Stimulated activated naive B cell treated with anti-CD40 and anti-IgM and Interleukin-4, amounts not matched to agents 10 μg/mL and 1 μg/mL and 100 μg/mL, for 72 hours (primary cell): ENCODE measurements around the gene GOLGA2.

Source experiments
- ATAC-seq, 2 donors: fragments of 150-1000 bp; cut with Tn5 transposase; replicated peaks; 2 replicates each; pipeline ENCODE4 v1.10.0; 2021; ENCODE audit warnings: moderate library complexity in 1 of 2
- DNase-seq: peaks from one replicate; pipeline ENCODE4 v3.0.0; 2021
- H3K27ac Mint-ChIP-seq: one replicate; pipeline ENCODE4 v1.8.0; 2022; ENCODE audit warnings: mild to moderate bottlenecking, mixed read lengths
- H3K27me3 Mint-ChIP-seq, 2 donors: one replicate each; pipeline ENCODE4 v1.8.0; 2022; ENCODE audit warnings: mixed read lengths in 2 of 2
- H3K36me3 Mint-ChIP-seq, 2 donors: one replicate each; pipeline ENCODE4 v1.8.0; 2022; ENCODE audit warnings: mixed read lengths in 2 of 2, mild to moderate bottlenecking in 1 of 2
- H3K4me1 Mint-ChIP-seq, 2 donors: one replicate each; pipeline ENCODE4 v1.8.0; 2022; ENCODE audit warnings: mixed read lengths in 2 of 2, mild to moderate bottlenecking in 1 of 2
- H3K4me3 Mint-ChIP-seq, 2 donors: one replicate each; pipeline ENCODE4 v1.8.0; 2022; ENCODE audit warnings: mild to moderate bottlenecking in 2 of 2, mixed read lengths in 2 of 2, moderate library complexity in 1 of 2
- H3K9me3 Mint-ChIP-seq, 2 donors: one replicate each; pipeline ENCODE4 v1.8.0; 2022; ENCODE audit warnings: mixed read lengths in 2 of 2, mild to moderate bottlenecking in 1 of 2

The GOLGA2 gene

GRCh38 chr9:128226412-128226801 lies 49.4 kb downstream of the GOLGA2 start:
- Mint-ChIP-seq H3K9me3 (no peaks in the 10 kb centered on the region), H3K4me1 (no peaks in the 10 kb centered on the region), H3K4me3 (no peak overlapping the region), H3K27me3 (peaks cover 0 to 16% of the 10 kb centered on the region in 2 donors), H3K36me3 (no peaks in the 10 kb centered on the region), H3K27ac (no peak overlapping the region)
- ATAC-seq = no peak
- DNase-seq = no peak

GRCh38 chr9:128225770-128226411 lies 49.9 kb downstream of the GOLGA2 start:
- Mint-ChIP-seq H3K27me3 (peaks cover 0 to 16% of the 10 kb centered on the region in 2 donors), H3K36me3 (no peaks in the 10 kb centered on the region), H3K27ac (no peak overlapping the region), H3K4me1 (no peaks in the 10 kb centered on the region), H3K9me3 (no peaks in the 10 kb centered on the region), H3K4me3 (no peak overlapping the region)
- DNase-seq (no peak), ATAC-seq (no peak)

GRCh38 chr9:128224877-128225276 lies 50.9 kb downstream of the GOLGA2 start:
- ATAC-seq (no peak), DNase-seq (no peak)
- H3K4me1 Mint-ChIP-seq = no peaks in the 10 kb centered on the region
- no peak overlapping the region for H3K27ac Mint-ChIP-seq
- no peaks in the 10 kb centered on the region for H3K9me3 Mint-ChIP-seq
- H3K27me3 Mint-ChIP-seq = peaks cover 0 to 16% of the 10 kb centered on the region in 2 donors
- no peak overlapping the region for H3K4me3 Mint-ChIP-seq
- no peaks in the 10 kb centered on the region for H3K36me3 Mint-ChIP-seq

- Mint-ChIP-seq H3K9me3 (no peaks in the 10 kb centered on the region), H3K27me3 (peaks cover 0 to 16% of the 10 kb centered on the region in 2 donors), H3K4me1 (peaks cover 6 to 11% of the 10 kb centered on the region in 2 donors), H3K27ac (no peak overlapping the region), H3K36me3 (no peaks in the 10 kb centered on the region), H3K4me3 (no peak overlapping the region)
- DNase-seq (no peak), ATAC-seq (no peak)
Measured at GRCh38 chr9:128222880-128223670, 52.7 kb downstream of the GOLGA2 start.

GRCh38 chr9:128222026-128222425 lies 53.8 kb downstream of the GOLGA2 start:
- Mint-ChIP-seq H3K27ac (no peak overlapping the region), H3K4me3 (no peak overlapping the region), H3K4me1 (peaks cover 6 to 13% of the 10 kb centered on the region in 2 donors), H3K36me3 (no peaks in the 10 kb centered on the region), H3K9me3 (no peaks in the 10 kb centered on the region), H3K27me3 (peaks cover 0 to 16% of the 10 kb centered on the region in 2 donors)
- ATAC-seq = no peak
- no peak for DNase-seq

- Mint-ChIP-seq H3K9me3 (no peaks in the 10 kb centered on the region), H3K27ac (no peak overlapping the region), H3K27me3 (peaks cover 0 to 2% of the 10 kb centered on the region in 2 donors), H3K4me1 (peaks cover 9 to 13% of the 10 kb centered on the region in 2 donors), H3K36me3 (no peaks in the 10 kb centered on the region), H3K4me3 (no peak overlapping the region)
- DNase-seq = no peak
- ATAC-seq = no peak
Measured at GRCh38 chr9:128219831-128220230, 56.0 kb downstream of the GOLGA2 start.

- H3K4me1 Mint-ChIP-seq = peaks cover 9 to 13% of the 10 kb centered on the region in 2 donors
Measured at GRCh38 chr9:128218518-128219389, 57.1 kb downstream of the GOLGA2 start.

GRCh38 chr9:128218172-128218517 lies 57.7 kb downstream of the GOLGA2 start:
- H3K9me3 Mint-ChIP-seq = no peaks in the 10 kb centered on the region
- no peak for DNase-seq
- H3K36me3 Mint-ChIP-seq = no peaks in the 10 kb centered on the region
- ATAC-seq = no peak
- peaks cover 8 to 10% of the 10 kb centered on the region in 2 donors for H3K27me3 Mint-ChIP-seq
- H3K4me3 Mint-ChIP-seq = peak overlapping the region; percentile 75 to 80
- H3K4me1 Mint-ChIP-seq = peaks cover 9 to 13% of the 10 kb centered on the region in 2 donors
- peak overlapping the region; percentile 66 for H3K27ac Mint-ChIP-seq

More at GRCh38 chr9:128218518-128219389, 57.1 kb downstream of the GOLGA2 start:
- peak; percentile 91 for DNase-seq
- H3K4me3 Mint-ChIP-seq = peak overlapping the region; percentile 75 to 80
- H3K27ac Mint-ChIP-seq = peak overlapping the region; percentile 66
- ATAC-seq = peak; percentile 96 to 97
- no peaks in the 10 kb centered on the region for H3K36me3 Mint-ChIP-seq
- peaks cover 4% of the 10 kb centered on the region in 2 donors for H3K27me3 Mint-ChIP-seq
- no peaks in the 10 kb centered on the region for H3K9me3 Mint-ChIP-seq

GRCh38 chr9:128216781-128217553 lies 58.8 kb downstream of the GOLGA2 start:
- no peaks in the 10 kb centered on the region for H3K9me3 Mint-ChIP-seq
- H3K27ac Mint-ChIP-seq = no peak overlapping the region
- ATAC-seq (no peak), DNase-seq (no peak)
- peaks cover 13 to 18% of the 10 kb centered on the region in 2 donors for H3K27me3 Mint-ChIP-seq
- peak overlapping the region in 1 of 2 donors; percentile 21 for H3K4me3 Mint-ChIP-seq
- peaks cover 9 to 13% of the 10 kb centered on the region in 2 donors for H3K4me1 Mint-ChIP-seq
- H3K36me3 Mint-ChIP-seq = no peaks in the 10 kb centered on the region

GRCh38 chr9:128215491-128216409 lies 60.1 kb downstream of the GOLGA2 start:
- no peaks in the 10 kb centered on the region for H3K36me3 Mint-ChIP-seq
- peaks cover 9 to 13% of the 10 kb centered on the region in 2 donors for H3K4me1 Mint-ChIP-seq

GRCh38 chr9:128214571-128215490 lies 61.0 kb downstream of the GOLGA2 start:
- Mint-ChIP-seq H3K9me3 (no peaks in the 10 kb centered on the region), H3K27me3 (peaks cover 22 to 23% of the 10 kb centered on the region in 2 donors), H3K4me1 (peaks cover 9 to 13% of the 10 kb centered on the region in 2 donors), H3K36me3 (no peaks in the 10 kb centered on the region), H3K27ac (no peak overlapping the region), H3K4me3 (no peak overlapping the region)
- DNase-seq (no peak), ATAC-seq (no peak)

More at GRCh38 chr9:128215491-128216409, 60.1 kb downstream of the GOLGA2 start:
- DNase-seq (no peak), ATAC-seq (no peak)
- H3K27me3 Mint-ChIP-seq = peaks cover 22% of the 10 kb centered on the region in 2 donors
- no peak overlapping the region for H3K4me3 Mint-ChIP-seq
- no peaks in the 10 kb centered on the region for H3K9me3 Mint-ChIP-seq
- H3K27ac Mint-ChIP-seq = no peak overlapping the region
